ENCODE results near the gene HOXA4.

Gene HOXA4

GRCh38 chr7:27100694-27101170 lies 29.8 kb downstream of the HOXA4 start:
- peaks cover 30% of the 10 kb centered on the region for H3K4me1 Mint-ChIP-seq

GRCh38 chr7:27099453-27100370 lies 30.8 kb downstream of the HOXA4 start:
- peaks cover 38% of the 10 kb centered on the region for H3K4me1 Mint-ChIP-seq
- H3K9me3 Mint-ChIP-seq: no peaks in the 10 kb centered on the region

More at GRCh38 chr7:27100694-27101170, 29.8 kb downstream of the HOXA4 start:
- ATAC-seq: no peak
- peaks cover 77% of the 10 kb centered on the region for H3K27me3 Mint-ChIP-seq
- no peak overlapping the region for H3K27ac Mint-ChIP-seq
- H3K4me3 Mint-ChIP-seq: no peak overlapping the region
- no peak for DNase-seq
- H3K9me3 Mint-ChIP-seq: no peaks in the 10 kb centered on the region
- H3K36me3 Mint-ChIP-seq (ENCODE audit: low read depth): peaks cover 6% of the 10 kb centered on the region

GRCh38 chr7:27098578-27099451 lies 31.7 kb downstream of the HOXA4 start:
- DNase-seq: no peak

More at GRCh38 chr7:27099453-27100370, 30.8 kb downstream of the HOXA4 start:
- Mint-ChIP-seq H3K4me3 (no peak overlapping the region), H3K36me3 (ENCODE audit: low read depth) (peaks cover 6% of the 10 kb centered on the region), H3K27ac (no peak overlapping the region), H3K27me3 (peaks cover 81% of the 10 kb centered on the region)
- no peak for DNase-seq
- no peak for ATAC-seq

GRCh38 chr7:27097686-27098577 lies 32.6 kb downstream of the HOXA4 start:
- peaks cover 6% of the 10 kb centered on the region for H3K36me3 Mint-ChIP-seq (ENCODE audit: low read depth)
- H3K9me3 Mint-ChIP-seq: no peaks in the 10 kb centered on the region
- no peak overlapping the region for H3K27ac Mint-ChIP-seq
- H3K4me1 Mint-ChIP-seq: peaks cover 36% of the 10 kb centered on the region
- H3K4me3 Mint-ChIP-seq: peak overlapping the region; percentile 81
- no peak for ATAC-seq
- no peak for DNase-seq
- H3K27me3 Mint-ChIP-seq: peaks cover 84% of the 10 kb centered on the region

More at GRCh38 chr7:27098578-27099451, 31.7 kb downstream of the HOXA4 start:
- peaks cover 38% of the 10 kb centered on the region for H3K4me1 Mint-ChIP-seq
- no peak overlapping the region for H3K4me3 Mint-ChIP-seq
- H3K36me3 Mint-ChIP-seq (ENCODE audit: low read depth): peaks cover 6% of the 10 kb centered on the region
- peaks cover 84% of the 10 kb centered on the region for H3K27me3 Mint-ChIP-seq
- no peak overlapping the region for H3K27ac Mint-ChIP-seq
- no peaks in the 10 kb centered on the region for H3K9me3 Mint-ChIP-seq
- no peak for ATAC-seq

- Mint-ChIP-seq H3K4me3 (peak overlapping the region; percentile 81), H3K36me3 (ENCODE audit: low read depth) (peaks cover 6% of the 10 kb centered on the region), H3K9me3 (no peaks in the 10 kb centered on the region), H3K27ac (peak overlapping the region; percentile 49), H3K27me3 (peaks cover 86% of the 10 kb centered on the region), H3K4me1 (peaks cover 29% of the 10 kb centered on the region)
- ATAC-seq: no peak
- peak; percentile 7 for DNase-seq
Measured at GRCh38 chr7:27096768-27097514, 33.6 kb downstream of the HOXA4 start.

GRCh38 chr7:27095897-27096767 lies 34.4 kb downstream of the HOXA4 start, which contains the start of gene HOXA1:
TSS of gene HOXA1 (minus strand) at chr7:27096000. CDS start at chr7:27095912, 88 bp downstream.
- Mint-ChIP-seq H3K9me3 (no peaks in the 10 kb centered on the region), H3K4me3 (peak within 1 kb of the TSS; percentile 81), H3K27me3 (peaks cover 86% of the 10 kb centered on the region), H3K4me1 (peaks cover 29% of the 10 kb centered on the region), H3K27ac (peak within 1 kb of the TSS; percentile 30), H3K36me3 (ENCODE audit: low read depth) (peaks cover 6% of the 10 kb centered on the region)
- ATAC-seq (peak; percentile 95), DNase-seq (peak; percentile 75)

- DNase-seq: peak; percentile 20
Measured at GRCh38 chr7:27095050-27095896, 35.3 kb downstream of the HOXA4 start.

GRCh38 chr7:27094304-27095049 lies 36.1 kb downstream of the HOXA4 start:
- DNase-seq (no peak), ATAC-seq (no peak)
- no peak overlapping the region for H3K27ac Mint-ChIP-seq
- H3K9me3 Mint-ChIP-seq: no peaks in the 10 kb centered on the region
- H3K27me3 Mint-ChIP-seq: peaks cover 88% of the 10 kb centered on the region
- peaks cover 29% of the 10 kb centered on the region for H3K4me1 Mint-ChIP-seq
- no peaks in the 10 kb centered on the region for H3K36me3 Mint-ChIP-seq (ENCODE audit: low read depth)
- H3K4me3 Mint-ChIP-seq: peak overlapping the region; percentile 81

More at GRCh38 chr7:27095050-27095896, 35.3 kb downstream of the HOXA4 start:
- peak overlapping the region; percentile 81 for H3K4me3 Mint-ChIP-seq
- peaks cover 29% of the 10 kb centered on the region for H3K4me1 Mint-ChIP-seq
- no peaks in the 10 kb centered on the region for H3K9me3 Mint-ChIP-seq
- H3K27me3 Mint-ChIP-seq: peaks cover 86% of the 10 kb centered on the region
- H3K27ac Mint-ChIP-seq: peak overlapping the region; percentile 30
- no peaks in the 10 kb centered on the region for H3K36me3 Mint-ChIP-seq (ENCODE audit: low read depth)
- ATAC-seq: no peak

GRCh38 chr7:27093184-27093895 lies 37.2 kb downstream of the HOXA4 start:
- DNase-seq: no peak
- no peak for ATAC-seq
- Mint-ChIP-seq H3K4me1 (peaks cover 26% of the 10 kb centered on the region), H3K27me3 (peaks cover 88% of the 10 kb centered on the region), H3K9me3 (peaks cover 4% of the 10 kb centered on the region), H3K4me3 (no peak overlapping the region), H3K27ac (no peak overlapping the region), H3K36me3 (ENCODE audit: low read depth) (peaks cover 2% of the 10 kb centered on the region)

GRCh38 chr7:27092819-27093110 lies 37.8 kb downstream of the HOXA4 start:
- Mint-ChIP-seq H3K9me3 (peaks cover 4% of the 10 kb centered on the region), H3K36me3 (ENCODE audit: low read depth) (peaks cover 2% of the 10 kb centered on the region), H3K4me1 (peaks cover 25% of the 10 kb centered on the region), H3K27ac (no peak overlapping the region), H3K4me3 (no peak overlapping the region), H3K27me3 (peaks cover 87% of the 10 kb centered on the region)
- DNase-seq (no peak), ATAC-seq (no peak)
